HG03139 (cell line): ENCODE measurements around the gene BABAM2.
"Not testable (repeated sequence)": the region's sequence is repeated elsewhere in the genome, so short reads cannot be mapped to it uniquely, and the experiment has no call there.

Source experiments
- ATAC-seq: cut with Tn5 transposase; IDR thresholded peaks from one replicate; pipeline ENCODE4 v1.9.1; 2021; ENCODE audit not compliant: unreplicated experiment

Gene BABAM2

DNA sequence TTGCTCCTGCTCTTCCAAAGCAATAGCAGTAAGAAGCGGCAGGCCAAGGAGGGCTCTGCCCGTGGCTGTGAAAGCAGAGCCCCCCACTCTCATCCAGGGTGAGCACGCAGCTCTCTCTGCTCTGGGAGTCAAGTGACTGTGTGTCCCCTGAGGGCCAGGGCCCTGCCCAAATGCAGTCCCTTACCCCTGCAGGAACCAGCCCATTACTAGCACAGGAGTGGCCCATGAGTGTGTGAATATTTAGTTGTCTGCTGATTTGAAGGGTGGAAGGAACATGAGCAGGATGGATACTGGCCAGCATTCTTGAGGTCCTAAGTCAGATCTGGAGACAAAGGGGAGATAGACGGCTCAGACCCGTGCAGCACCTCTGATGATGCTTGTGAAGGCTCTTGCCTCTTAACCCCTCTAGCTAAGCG lies 432.5 kb downstream of the BABAM2 start:
- ATAC-seq = no peak

- ATAC-seq = no peak
Measured at GRCh38 chr2:28325173-28325566, 434.6 kb downstream of the BABAM2 start.

GRCh38 chr2:28325567-28326468 lies 435.3 kb downstream of the BABAM2 start:
- no peak for ATAC-seq

DNA sequence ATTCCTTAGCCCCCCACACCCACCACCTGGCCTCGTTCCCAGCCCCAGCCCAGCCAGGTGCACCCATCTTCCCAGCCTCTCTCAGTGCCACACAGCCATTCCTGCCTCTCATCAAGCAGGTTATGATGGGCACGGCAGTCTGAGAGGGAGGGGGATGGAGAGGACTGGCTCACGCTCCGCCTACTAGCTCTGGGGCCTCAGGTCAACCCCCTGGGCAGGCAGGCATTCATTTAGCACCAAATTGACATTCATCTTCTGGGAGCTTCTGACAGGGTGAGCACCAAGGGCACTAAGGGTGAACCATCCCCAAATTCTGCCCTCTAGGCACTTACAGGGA lies 435.9 kb downstream of the BABAM2 start:
- ATAC-seq = no peak

DNA sequence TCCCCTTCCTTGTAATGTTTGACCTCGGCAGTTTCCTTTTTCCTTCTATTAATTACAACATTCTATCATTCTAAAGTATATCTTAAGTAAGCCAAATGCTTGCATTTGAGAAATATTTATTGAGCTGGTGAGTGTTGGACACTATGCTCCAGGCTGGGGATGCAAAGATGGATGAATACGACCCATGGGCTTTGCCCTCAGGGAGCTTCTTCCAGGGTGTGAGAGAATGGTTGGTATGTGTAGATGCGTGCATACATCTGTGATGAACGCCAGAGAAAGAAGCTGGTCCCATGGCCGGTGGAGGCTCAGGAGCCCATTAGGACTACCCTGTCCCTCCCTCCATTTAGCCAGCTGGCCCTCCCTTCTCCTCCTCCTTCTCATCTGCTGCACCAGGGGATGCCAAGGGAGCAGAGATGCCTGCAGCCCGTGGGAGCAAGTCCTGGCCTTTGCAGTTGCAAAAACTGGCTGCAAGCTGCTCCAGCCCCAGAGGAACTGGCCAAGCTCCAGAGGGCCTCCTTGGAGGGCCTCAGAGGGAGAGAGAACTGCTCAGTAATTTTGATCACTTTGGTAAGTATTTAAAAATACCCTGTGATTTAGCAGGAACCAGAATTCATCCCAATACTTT lies 436.5 kb downstream of the BABAM2 start:
- no peak for ATAC-seq

- ATAC-seq = no peak
Measured at GRCh38 chr2:28327581-28327955, 437.0 kb downstream of the BABAM2 start.

DNA sequence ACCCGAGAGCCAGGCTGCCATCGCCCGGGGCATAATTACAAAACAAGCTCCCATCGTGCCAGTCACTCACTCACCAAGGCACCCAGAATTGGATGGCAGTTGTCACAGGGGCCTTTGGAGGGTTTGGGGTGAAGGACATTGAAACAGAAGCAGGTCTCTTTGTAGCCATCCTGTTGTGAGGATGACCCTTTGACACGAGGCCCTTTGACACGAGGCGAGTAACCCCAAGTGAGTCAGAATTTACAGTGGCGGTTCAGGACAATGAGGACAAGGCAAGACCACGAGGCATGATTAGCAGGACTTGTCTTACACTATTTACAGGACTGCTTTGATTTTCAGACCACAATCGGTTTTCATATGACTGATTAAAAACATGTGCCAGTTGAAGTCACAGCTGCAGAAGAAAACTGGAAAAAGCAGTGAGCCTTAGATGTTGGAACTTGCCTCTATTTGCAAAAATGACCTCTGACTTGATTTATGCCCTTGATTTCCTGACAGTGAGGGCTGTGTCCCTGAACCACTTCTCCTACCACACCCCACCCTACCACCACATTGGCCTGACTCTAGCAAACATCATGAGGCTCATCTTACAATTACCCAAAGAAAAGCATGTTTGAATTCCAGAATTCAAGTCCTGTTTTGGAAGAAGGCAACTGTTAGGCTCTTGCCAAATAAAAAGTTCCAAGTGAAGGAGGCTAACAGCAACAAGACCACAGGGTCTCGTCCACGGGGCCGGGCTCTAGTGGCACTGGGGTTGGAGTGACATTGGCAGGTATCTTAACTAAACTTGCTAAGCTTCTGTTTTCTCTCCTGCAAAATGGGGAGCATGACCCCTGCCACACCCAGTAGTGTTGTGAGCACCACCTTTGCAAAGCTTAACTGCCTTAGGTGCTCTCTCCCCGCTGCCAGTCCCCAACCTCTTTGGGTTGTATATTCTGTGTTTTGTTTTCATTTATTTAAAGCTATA lies 437.7 kb downstream of the BABAM2 start:
- no peak for ATAC-seq

- ATAC-seq = no peak
Measured at GRCh38 chr2:28329184-28329583, 438.7 kb downstream of the BABAM2 start.

DNA sequence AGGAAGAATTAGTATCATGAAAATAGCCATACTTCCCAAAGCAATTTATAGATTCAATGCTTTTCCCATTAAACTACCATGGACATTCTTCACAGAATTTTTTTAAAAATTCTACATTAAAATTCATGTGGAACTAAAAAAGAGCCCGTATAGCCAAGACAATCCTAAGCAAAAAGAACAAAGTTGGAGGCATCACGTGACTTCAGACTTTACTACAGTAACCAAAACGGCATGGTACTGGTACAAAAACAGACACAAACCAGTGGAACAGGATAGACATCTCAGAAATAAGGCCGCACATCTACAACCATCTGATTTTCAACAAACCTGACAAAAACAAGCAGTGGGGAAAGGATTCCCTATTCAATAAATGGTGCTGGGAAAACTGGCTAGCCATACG lies 440.2 kb downstream of the BABAM2 start:
- ATAC-seq = not testable (repeated sequence)

DNA sequence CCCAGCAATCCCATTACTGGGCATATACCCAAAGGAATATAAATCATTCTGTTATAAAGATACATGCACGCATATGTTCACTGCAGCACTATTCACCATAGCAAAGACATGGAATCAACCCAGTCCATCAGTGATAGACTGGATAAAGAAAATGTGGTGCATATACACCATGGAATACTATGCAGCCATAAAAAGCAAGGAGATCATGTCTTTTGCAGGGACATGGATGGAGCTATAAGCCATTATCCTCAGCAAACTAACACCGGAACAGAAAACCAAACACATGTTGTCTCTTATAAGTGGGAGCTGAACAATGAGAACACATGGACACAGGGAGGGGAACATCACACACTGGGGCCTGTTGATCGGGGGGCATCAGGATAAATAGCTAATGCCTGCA lies 441.3 kb downstream of the BABAM2 start:
- ATAC-seq = not testable (repeated sequence)

GRCh38 chr2:28332696-28333095 lies 442.2 kb downstream of the BABAM2 start:
- no peak for ATAC-seq

GRCh38 chr2:28333606-28334526 lies 443.3 kb downstream of the BABAM2 start:
- ATAC-seq = no peak

- ATAC-seq = no peak
Measured at GRCh38 chr2:28334527-28334894, 444.0 kb downstream of the BABAM2 start.

GRCh38 chr2:28335265-28335664 lies 444.7 kb downstream of the BABAM2 start:
- ATAC-seq = not testable (repeated sequence)

DNA sequence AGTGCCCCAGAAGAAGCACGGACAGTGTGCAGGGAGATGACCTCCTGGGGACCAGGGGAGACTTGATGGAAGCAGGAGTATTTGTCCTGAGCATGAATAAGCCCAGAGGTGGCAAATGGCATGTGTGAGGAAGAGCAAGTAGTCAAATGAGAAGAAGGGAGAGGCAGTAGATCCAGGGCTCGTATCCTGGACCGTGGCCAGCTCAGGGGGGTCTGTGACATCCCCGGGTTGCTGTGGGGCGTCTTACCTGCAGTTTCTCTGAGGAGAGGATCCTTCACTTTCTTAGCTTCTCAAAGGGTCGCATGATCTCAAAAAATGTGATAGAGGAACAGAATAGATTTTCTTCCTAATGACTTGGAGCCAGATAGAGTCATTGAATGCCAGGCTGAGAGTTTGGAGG lies 445.1 kb downstream of the BABAM2 start:
- ATAC-seq = no peak

- ATAC-seq = no peak
Measured at GRCh38 chr2:28336264-28336980, 445.9 kb downstream of the BABAM2 start.

DNA sequence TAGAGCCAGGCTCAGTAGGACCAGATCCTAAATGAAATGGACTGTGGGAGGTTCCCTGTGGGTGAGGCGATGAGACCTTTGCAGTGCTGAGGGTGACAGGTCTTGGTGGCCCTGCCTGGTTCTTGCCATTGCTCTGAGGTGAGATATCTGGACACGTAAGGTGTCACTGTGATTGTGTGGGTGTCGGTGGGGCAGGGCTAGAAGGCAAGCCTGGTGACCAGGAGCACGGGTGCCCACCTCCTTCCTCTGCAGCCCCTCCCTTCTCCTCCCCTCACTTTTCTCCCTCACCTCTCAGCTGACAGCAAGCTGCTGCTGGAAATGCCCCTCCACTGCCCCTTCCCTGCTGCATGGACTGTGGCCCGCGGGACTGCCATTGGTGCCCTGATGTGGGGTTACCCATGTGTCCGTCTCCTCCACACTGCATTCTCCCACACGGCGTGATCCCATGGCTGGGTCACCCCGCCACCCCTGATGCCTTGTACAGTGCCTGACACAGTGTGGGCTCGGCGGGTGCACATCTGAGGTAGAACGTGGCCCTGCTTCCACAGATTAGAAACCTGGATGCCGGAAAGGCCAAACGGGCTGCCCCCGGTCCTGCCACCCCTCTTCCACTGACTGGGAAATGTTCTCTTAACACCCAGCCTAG lies 446.6 kb downstream of the BABAM2 start:
- no peak for ATAC-seq

DNA sequence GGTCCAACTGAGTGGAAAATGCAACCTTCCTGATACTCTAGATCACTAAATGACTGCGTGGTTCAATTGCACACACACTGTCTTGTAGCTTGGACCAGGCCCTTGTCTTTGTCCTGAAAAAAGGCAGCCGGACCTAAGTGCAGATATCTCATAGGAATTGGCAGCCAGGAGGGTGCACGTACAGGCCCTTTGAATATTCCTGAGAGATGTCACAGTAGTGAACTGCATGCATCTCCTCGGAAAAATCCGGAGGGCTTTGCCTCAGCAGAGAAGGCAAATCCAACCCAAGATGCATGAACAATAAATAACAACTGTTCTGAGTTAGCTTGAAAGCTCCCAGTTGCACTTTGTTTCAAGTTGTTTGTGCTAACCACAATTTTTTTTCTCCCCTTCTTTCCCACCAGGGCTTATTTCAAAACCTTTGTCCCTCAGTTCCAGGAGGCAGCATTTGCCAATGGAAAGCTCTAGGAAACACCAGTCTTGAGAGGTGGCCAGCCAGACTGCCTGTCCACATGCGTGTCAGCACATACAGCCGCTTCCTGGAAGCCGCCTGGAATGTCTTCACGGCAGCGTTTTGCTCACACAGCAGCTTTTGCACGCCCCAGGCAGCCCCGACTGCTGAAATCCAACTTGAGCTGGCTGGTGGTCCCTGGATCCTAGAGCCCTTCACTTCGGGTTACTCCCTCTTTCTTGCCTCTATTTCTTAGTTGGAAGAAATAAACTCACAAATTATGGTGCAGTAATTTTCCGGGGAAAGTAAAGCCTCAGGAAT lies 447.7 kb downstream of the BABAM2 start:
- ATAC-seq = no peak
